Stimulated activated CD8-positive, alpha-beta memory T cell treated with anti-CD3 and anti-CD28 coated beads, Interleukin-12 subunit alpha, Interleukin-12 subunit beta, amount 100 ng/mL, for 24 hours (primary cell): ENCODE data around the gene VSIG8.
A peak's percentile ranks its signal among the peaks of the same experiment; 100 is the strongest.
"Not testable (repeated sequence)": the region's sequence is repeated elsewhere in the genome, so short reads cannot be mapped to it uniquely, and the experiment has no call there.

Source experiments
- DNase-seq: peaks from one replicate; pipeline ENCODE4 v3.0.0-alpha.2; 2020; ENCODE audit errors: extremely low read depth

Gene VSIG8, protein sequence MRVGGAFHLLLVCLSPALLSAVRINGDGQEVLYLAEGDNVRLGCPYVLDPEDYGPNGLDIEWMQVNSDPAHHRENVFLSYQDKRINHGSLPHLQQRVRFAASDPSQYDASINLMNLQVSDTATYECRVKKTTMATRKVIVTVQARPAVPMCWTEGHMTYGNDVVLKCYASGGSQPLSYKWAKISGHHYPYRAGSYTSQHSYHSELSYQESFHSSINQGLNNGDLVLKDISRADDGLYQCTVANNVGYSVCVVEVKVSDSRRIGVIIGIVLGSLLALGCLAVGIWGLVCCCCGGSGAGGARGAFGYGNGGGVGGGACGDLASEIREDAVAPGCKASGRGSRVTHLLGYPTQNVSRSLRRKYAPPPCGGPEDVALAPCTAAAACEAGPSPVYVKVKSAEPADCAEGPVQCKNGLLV

DNA sequence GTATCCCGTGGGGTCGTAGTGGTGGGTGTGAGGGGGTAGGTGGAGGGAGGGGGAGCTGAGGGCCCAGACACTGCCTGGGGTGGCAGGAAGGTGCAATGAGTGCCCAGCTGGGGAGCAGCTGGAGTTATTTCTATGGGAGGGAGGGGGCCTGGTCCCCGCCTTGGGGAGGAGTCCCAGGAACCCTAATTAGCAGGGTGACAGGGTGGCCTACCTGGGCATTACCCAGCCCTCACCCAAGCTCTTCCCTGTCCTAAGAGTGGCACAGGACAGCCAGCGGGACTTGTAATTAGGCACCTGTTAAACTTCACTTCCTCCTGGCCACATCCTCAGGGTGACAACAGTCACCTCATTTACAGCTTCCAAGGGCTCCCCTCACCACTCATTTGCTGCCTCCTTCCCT lies at the start of gene VSIG8:
Gene VSIG8 (minus strand): TSS at position 101 of the 400 bp plus-strand sequence. CDS start 136 bp downstream, outside the sequence.
- DNase-seq, result no peak

- no peak for DNase-seq
Observed at GRCh38 chr1:159911326-159912070, 49.0 kb upstream of the VSIG8 start.

- no peak for DNase-seq
Observed at GRCh38 chr1:159908031-159908940, 45.8 kb upstream of the VSIG8 start.

GRCh38 chr1:159906960-159907359 lies 44.5 kb upstream of the VSIG8 start:
- no peak for DNase-seq

DNA sequence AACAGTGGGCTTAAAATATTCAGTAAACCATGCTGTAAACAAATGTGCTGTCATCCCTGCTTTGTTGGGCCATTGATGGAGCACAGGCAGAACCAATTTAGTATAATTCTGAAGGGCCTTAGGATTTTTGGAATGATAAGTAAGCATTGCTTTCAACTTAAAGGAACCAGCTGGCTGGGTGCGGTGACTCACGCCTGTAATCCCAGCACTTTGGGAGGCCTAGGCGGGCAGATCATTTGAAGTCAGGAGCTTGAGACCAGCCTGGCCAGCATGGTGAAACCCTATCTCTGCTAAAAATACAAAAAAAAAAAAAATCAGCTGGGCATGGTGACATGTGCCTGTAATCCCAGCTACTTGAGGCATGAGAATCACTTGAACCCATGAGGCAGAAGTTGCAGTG lies 41.6 kb upstream of the VSIG8 start:
- DNase-seq, result not testable (repeated sequence)

DNA sequence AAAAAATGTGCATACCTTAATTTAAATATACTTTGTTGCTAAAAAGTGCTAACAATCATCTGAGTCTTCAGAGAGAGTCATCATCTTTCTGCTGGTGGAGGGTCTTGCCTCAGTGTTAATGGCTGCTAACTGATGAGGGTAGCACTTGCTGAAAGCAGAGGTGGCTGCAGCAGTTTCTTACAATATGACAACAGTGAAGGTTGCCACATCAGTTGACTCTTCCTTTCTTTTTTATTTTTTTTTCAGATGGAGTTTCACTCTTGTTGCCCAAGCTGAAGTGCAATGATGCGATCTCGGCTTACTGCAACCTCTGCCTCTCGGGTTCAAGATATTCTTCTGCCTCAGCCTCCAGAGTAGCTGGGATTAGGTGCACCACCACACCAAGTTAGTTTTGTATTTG lies 40.1 kb upstream of the VSIG8 start:
- DNase-seq, result no peak

DNA sequence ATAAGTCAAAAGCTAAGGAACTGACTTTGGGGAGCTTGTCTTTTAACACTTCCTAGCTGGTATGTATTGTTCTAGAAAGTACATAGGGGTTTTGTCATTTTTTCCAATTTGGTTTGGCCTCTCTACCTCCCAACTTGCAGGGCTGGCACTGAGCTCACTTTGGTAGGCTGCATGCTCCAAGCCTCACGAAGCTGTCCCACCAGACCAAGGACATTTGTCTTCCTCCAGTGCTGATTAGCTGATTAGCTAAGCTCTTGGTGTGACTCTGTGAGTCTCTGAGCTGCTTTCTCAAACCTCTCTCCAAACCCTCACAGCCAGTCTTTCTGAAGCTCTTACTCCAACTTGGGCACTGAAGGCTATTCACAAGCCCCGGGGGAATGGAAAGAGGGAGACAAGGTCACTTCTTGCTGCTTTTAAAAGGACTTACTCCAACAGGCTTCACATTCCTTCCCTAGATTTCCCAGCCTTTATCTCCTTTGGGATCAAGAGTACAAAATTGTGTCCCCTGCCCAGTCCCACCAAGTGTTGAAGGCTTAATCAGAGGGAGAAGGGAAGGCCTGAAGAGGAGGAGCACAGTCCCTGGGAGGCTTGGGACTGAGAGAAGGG lies 38.4 kb upstream of the VSIG8 start:
- DNase-seq, result no peak

GRCh38 chr1:159900086-159900680 lies 37.7 kb upstream of the VSIG8 start, which contains the start of gene CFAP45:
CFAP45 (minus strand) TSS chr1:159900165; CDS start chr1:159900098, 67 bp downstream.
- DNase-seq, result no peak

DNA sequence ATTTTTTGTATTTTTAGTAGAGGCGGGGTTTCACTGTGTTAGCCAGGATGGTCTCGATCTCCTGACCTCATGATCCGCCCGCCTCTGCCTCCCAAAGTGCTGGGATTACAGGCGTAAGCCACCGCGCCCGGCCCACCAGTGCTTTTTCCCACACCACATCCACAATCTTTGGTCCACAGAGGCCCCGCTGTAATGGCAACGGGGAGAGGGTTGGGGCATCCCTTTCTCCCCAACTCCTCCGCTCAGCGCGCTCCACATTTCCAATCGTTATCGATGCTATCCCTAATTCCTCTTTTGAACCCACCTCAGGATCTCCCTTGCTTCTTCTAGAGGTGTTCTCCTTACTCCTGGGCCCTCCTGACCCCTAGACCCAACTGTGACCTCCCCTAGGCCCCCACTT lies 37.2 kb upstream of the VSIG8 start:
- not testable (repeated sequence) for DNase-seq

GRCh38 chr1:159898527-159898926 lies 36.1 kb upstream of the VSIG8 start:
- no peak for DNase-seq

DNA sequence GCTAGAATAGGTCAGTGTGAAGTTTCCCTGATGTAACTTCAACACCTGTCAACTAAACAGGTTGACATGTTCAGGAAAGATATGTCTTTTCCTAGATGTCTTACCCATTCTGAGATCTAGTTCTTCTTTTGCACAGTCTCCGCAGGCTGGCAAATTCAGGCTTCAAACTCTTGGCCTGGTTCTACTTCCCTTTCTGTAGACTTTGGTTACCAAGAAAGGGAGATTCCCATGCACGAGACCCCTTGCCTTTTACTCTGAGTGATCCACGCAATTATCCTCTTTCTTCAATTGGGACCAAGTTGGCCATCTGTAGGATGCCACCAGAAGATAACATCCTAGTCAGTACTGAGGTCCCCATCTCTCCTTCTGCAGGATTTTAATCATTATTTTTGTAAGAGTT lies 35.5 kb upstream of the VSIG8 start:
- no peak for DNase-seq

DNA sequence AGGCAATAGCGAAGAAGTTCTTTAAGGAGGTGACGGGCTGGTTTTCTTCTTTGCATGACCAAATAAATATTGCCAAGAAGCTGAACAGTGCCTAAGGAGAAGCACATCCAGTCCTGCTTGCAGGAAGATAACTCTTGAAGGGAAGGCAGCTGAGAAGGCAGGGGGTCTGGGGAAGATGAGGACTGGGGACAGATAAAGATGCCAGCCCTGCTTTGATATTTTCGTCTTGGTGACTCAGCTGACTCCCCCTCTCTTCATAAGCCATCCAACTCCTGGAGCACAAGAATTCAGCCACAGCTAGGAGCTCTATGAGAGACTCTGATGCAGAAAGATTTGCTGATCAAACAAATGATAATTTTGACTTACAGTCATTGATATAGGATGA lies 34.1 kb upstream of the VSIG8 start:
- no peak for DNase-seq

- DNase-seq, result no peak
Observed at GRCh38 chr1:159895836-159896545, 33.5 kb upstream of the VSIG8 start.

DNA sequence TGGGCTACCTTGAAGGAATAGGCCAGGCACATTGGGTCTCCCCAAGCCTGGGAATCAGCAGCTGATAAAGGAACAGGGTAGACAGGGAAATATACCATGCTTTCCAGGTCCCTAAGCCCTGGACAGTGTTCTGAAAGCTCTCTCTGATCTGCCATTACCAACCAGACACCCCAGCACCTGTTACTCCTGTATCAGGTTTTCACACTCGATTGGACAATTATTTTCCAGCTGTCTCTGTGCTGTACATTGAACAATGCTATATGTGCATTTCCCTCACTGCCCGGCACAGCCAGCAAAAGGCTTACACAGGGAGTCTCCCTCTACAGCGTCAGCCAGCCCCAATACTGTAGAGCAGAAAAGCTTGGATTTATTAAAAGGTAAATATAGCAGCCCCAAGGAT lies 32.8 kb upstream of the VSIG8 start:
- no peak for DNase-seq

GRCh38 chr1:159892944-159893343 lies 30.5 kb upstream of the VSIG8 start:
- no peak for DNase-seq

GRCh38 chr1:159891275-159892157 lies 29.1 kb upstream of the VSIG8 start:
- DNase-seq, result peak; percentile 45

DNA sequence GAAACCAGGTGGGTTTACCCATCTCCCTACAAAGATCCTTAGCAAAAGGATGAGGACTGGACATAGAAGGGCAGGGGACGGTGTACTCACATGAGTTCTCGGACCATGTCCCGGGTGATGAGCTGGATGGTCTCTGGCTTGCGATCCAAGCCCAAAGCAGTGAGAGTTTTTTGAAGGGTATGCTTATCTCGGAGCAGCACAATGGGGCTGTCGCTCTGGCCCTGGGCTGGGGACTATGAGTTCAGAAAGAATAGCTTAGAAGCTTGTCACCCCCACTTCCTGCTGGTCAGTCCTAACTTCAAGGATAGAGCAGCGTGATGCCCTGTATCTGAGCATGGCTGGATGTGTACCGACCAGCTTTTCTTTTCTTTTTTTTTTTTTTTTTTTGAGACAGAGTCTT lies 27.9 kb upstream of the VSIG8 start:
- no peak for DNase-seq

GRCh38 chr1:159889821-159890252 lies 27.4 kb upstream of the VSIG8 start:
- no peak for DNase-seq

DNA sequence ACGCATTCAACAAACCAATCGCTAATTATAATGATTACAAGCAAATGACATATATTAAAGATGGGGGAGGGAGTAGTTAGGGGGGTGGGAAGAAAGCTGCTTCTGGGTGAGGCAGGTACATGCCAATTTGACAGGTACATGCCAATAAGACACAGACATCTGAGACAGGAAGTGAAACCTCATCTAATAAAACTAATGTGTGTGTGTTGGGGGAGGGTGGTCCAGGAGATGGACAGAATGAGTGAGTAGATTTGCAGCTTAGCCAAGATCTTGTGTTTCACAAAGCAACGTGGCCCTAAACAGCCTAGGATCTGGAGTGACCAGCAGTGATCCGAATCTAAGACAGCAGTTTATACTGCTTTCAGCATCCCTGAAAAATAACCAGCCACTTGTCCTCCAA lies 26.7 kb upstream of the VSIG8 start:
- DNase-seq, result no peak
